Ectodermal cell (in vitro differentiated cells): ENCODE results near the gene HNMT.
"Not testable (repeated sequence)": the region's sequence is repeated elsewhere in the genome, so short reads cannot be mapped to it uniquely, and the experiment has no call there.

Experiments
- H3K27ac ChIP-seq: 2 replicates; pipeline ENCODE4 v1.7.0; 2013; ENCODE audit warnings: mild to moderate bottlenecking, low read depth, low read length; ENCODE audit not compliant: insufficient read depth, poor library complexity, severe bottlenecking
- H3K27me3 ChIP-seq: 2 replicates; pipeline ENCODE4 v1.7.0; 2013; ENCODE audit warnings: mild to moderate bottlenecking, low read length; ENCODE audit not compliant: insufficient read depth, control insufficient read depth, poor library complexity, severe bottlenecking
- H3K36me3 ChIP-seq: one replicate; pipeline ENCODE4 v1.7.0; 2013; ENCODE audit warnings: low read length; ENCODE audit not compliant: control insufficient read depth, insufficient read depth
- H3K4me1 ChIP-seq: one replicate; pipeline ENCODE4 v1.7.0; 2013; ENCODE audit warnings: low read length; ENCODE audit not compliant: control insufficient read depth, insufficient read depth
- H3K4me3 ChIP-seq: 2 replicates; pipeline ENCODE4 v1.7.0; 2013; ENCODE audit warnings: low read depth, low read length, control low read depth; ENCODE audit not compliant: insufficient read depth
- H3K9me3 ChIP-seq: 2 replicates; pipeline ENCODE4 v1.7.0; 2013; ENCODE audit warnings: mild to moderate bottlenecking, low read length, moderate library complexity; ENCODE audit not compliant: control insufficient read depth
- WGBS, 2 experiments: methylation state at CpG; one replicate each; pipeline ENCODE4 v1.1.7; 2013; ENCODE audit warnings: missing lambda C conversion rate in 2 of 2; 5-methylcytosine and 5-hydroxymethylcytosine counted together

Gene HNMT

DNA sequence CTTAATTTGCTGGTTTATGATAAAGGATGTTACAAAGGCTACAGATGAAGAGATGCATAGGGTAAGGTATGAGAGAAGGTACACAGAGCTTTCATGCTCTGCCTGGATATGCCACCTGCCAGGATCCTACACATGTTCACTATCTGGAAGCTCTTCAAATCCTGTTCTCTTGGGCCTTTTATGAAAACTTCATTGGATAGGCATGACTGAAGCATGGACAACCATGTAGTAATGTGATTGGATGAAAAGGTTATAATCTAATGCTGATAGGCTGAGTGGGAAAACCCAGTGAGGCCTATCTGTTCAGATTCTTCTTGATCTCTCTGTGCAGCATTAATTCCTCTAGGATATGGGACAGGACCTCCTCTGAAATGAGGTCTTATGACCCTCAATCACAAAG lies 26.8 kb downstream of the HNMT start:
- Histone ChIP-seq H3K9me3 (no peaks in the 10 kb centered on the region), H3K4me3 (no peak overlapping the region), H3K4me1 (no peaks in the 10 kb centered on the region), H3K27ac (no peak overlapping the region), H3K36me3 (no peaks in the 10 kb centered on the region), H3K27me3 (no peaks in the 10 kb centered on the region)

GRCh38 chr2:137992039-137992646 lies 27.9 kb downstream of the HNMT start:
- H3K27me3 ChIP-seq: no peaks in the 10 kb centered on the region
- 87 to 88% methylated on average over 6 of the region's 6 CpGs for WGBS, 2 experiments
- no peaks in the 10 kb centered on the region for H3K9me3 ChIP-seq
- H3K4me3 ChIP-seq: no peak overlapping the region
- no peaks in the 10 kb centered on the region for H3K4me1 ChIP-seq
- no peak overlapping the region for H3K27ac ChIP-seq
- H3K36me3 ChIP-seq: no peaks in the 10 kb centered on the region

- H3K36me3 ChIP-seq, H3K9me3 ChIP-seq, H3K4me3 ChIP-seq, H3K27me3 ChIP-seq, H3K27ac ChIP-seq, H3K4me1 ChIP-seq: not testable (repeated sequence)
- 71 to 92% methylated on average over 1 of the region's 1 CpG for WGBS, 2 experiments
Observed at GRCh38 chr2:137993715-137994476, 29.6 kb downstream of the HNMT start.

- not testable (repeated sequence) for H3K27me3 ChIP-seq, H3K9me3 ChIP-seq, H3K4me3 ChIP-seq, H3K36me3 ChIP-seq, H3K4me1 ChIP-seq, H3K27ac ChIP-seq
- WGBS, 2 experiments: 85 to 89% methylated on average over 2 of the region's 2 CpGs
Observed at GRCh38 chr2:137995368-137995767, 31.1 kb downstream of the HNMT start.

GRCh38 chr2:137996158-137996557 lies 31.9 kb downstream of the HNMT start:
- H3K36me3 ChIP-seq, H3K4me1 ChIP-seq, H3K27me3 ChIP-seq, H3K4me3 ChIP-seq, H3K27ac ChIP-seq, H3K9me3 ChIP-seq: not testable (repeated sequence)

DNA sequence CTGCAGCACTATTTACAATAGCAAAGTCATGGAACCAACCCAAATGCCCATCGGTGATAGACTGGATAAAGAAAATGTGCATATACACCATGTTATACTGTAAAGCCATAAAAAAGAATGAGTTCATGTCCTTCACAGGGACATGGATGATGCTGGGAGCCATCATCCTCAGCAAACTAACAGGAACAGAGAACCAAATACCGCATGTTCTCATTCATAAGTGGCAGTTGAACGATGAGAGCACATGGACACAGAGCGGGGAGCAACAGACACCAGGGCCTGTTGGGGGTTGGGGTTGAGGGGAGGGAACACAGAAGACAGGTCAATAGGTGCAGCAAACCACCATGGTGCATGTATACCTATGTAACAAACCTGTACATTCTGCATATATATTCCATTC lies 33.5 kb downstream of the HNMT start:
- Histone ChIP-seq H3K27ac (no peak overlapping the region), H3K9me3 (no peaks in the 10 kb centered on the region), H3K4me1 (no peaks in the 10 kb centered on the region), H3K27me3 (no peaks in the 10 kb centered on the region), H3K36me3 (no peaks in the 10 kb centered on the region), H3K4me3 (no peak overlapping the region)
- 95 to 97% methylated on average over 3 to 4 of the region's 4 CpGs for WGBS, 2 experiments

DNA sequence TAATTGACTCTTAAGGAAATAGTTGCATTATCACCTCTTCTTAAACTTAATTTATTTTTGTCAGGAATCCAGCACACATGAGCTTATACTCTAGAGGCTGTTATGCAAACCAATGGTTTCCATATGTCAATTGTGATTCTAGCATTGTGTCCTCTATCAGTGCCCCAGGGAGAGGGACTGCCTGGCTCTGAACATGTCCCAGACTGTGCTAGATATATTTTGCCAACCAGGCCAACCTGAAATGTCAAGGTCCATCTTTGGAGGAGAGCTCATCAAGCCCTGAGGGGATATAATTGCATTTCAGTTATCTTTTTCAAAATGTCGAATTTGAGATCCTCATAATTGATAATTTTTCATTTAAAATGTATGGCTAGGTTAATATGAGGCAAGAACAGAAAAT lies 34.2 kb downstream of the HNMT start:
- H3K4me3 ChIP-seq: no peak overlapping the region
- no peaks in the 10 kb centered on the region for H3K27me3 ChIP-seq
- no peak overlapping the region for H3K27ac ChIP-seq
- no peaks in the 10 kb centered on the region for H3K36me3 ChIP-seq
- H3K4me1 ChIP-seq: no peaks in the 10 kb centered on the region
- 89 to 100% methylated on average over 1 of the region's 1 CpG for WGBS, 2 experiments
- no peaks in the 10 kb centered on the region for H3K9me3 ChIP-seq

GRCh38 chr2:137999273-137999672 lies 35.0 kb downstream of the HNMT start:
- H3K4me3 ChIP-seq: no peak overlapping the region
- no peaks in the 10 kb centered on the region for H3K9me3 ChIP-seq
- WGBS, 2 experiments: 95 to 98% methylated on average over 1 of the region's 1 CpG
- H3K27me3 ChIP-seq: no peaks in the 10 kb centered on the region
- H3K36me3 ChIP-seq: no peaks in the 10 kb centered on the region
- no peak overlapping the region for H3K27ac ChIP-seq
- H3K4me1 ChIP-seq: no peaks in the 10 kb centered on the region

DNA sequence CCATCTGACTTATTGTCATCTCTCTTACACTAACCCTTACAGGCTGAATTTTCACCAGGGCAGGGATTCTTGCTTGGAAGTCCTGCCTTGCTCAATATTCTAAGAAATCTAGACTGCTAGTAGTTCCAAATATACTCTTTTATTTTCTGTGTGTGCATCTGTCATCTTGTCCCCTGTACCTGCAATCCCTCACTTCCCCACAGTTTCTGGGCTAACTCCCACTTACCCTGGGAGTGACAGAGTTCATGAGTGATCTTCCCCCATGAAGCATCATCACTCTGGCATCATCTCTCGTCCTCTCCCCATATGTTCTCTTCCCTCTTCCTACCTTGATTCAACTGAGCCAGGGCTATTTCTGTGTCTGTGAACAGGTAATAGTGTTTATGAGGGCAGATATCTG lies 35.7 kb downstream of the HNMT start:
- WGBS, 2 experiments: 100% methylated on average over 1 of the region's 1 CpG; no CpG with 5 or more reads in 1 of the 2 experiments
- H3K9me3 ChIP-seq: no peaks in the 10 kb centered on the region
- H3K27ac ChIP-seq: no peak overlapping the region
- H3K4me3 ChIP-seq: no peak overlapping the region
- no peaks in the 10 kb centered on the region for H3K36me3 ChIP-seq
- no peaks in the 10 kb centered on the region for H3K27me3 ChIP-seq
- H3K4me1 ChIP-seq: no peaks in the 10 kb centered on the region

DNA sequence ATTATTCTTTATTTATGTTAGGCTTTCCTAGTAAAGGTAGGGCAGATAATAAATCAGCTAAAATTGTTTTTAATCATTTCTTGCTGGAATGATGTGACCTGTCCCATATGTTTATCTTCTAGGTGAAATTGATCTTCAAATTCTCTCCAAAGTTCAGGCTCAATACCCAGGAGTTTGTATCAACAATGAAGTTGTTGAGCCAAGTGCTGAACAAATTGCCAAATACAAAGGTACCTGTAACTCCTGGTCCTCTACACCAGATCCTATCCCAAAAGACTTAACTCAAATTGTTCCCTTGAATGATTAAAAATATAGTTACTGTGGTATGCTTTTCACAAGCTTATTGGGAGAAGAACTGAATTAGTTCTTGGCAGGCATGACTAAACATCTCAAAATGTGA lies 36.5 kb downstream of the HNMT start:
- Histone ChIP-seq H3K9me3 (no peaks in the 10 kb centered on the region), H3K27me3 (no peaks in the 10 kb centered on the region), H3K27ac (no peak overlapping the region), H3K4me3 (no peak overlapping the region), H3K4me1 (no peaks in the 10 kb centered on the region), H3K36me3 (no peaks in the 10 kb centered on the region)
